Testis (tissue), 5 donors: ENCODE data around the gene KCNJ10. TPM values are rescaled to one million over a fixed set of nuclear protein-coding genes. Genes with fewer than 3 reads are reported as not detected.

Source experiments
- DNase-seq: peaks from one replicate; pipeline ENCODE4 v3.0.0-alpha.2; 2019
- H3K27ac ChIP-seq, 2 donors: fragments of 200-600 bp; sonication (generic); one replicate each; pipeline ENCODE4 v1.5.1; 2019
- H3K27me3 ChIP-seq: fragments of 200-600 bp; sonication (generic); one replicate; pipeline ENCODE4 v1.5.1; 2019
- H3K36me3 ChIP-seq: fragments of 200-600 bp; sonication (generic); one replicate; pipeline ENCODE4 v1.5.1; 2017; ENCODE audit warnings: low read depth; ENCODE audit errors: missing control alignments
- H3K4me1 ChIP-seq: fragments of 200-600 bp; sonication (generic); one replicate; pipeline ENCODE4 v1.5.1; 2019
- H3K4me3 ChIP-seq, 2 donors: fragments of 200-600 bp; sonication (generic); one replicate each; pipeline ENCODE4 v1.5.1; 2017 to 2019
- H3K9me3 ChIP-seq: fragments of 200-600 bp; sonication (generic); one replicate; pipeline ENCODE4 v1.5.1; 2017
- CTCF ChIP-seq, 3 experiments: fragments of 450-650 bp in 2 of 3; fragments of 200-600 bp in 1 of 3; sonication (generic) in 1 of 3; IDR thresholded peaks; one replicate each; pipeline ENCODE4 v1.5.1; 2016 to 2019; ENCODE audit warnings: antibody characterized with exemption in 3 of 3, mild to moderate bottlenecking in 2 of 3, moderate library complexity in 1 of 3
- POLR2A ChIP-seq: fragments of 450-650 bp; IDR thresholded peaks from one replicate; pipeline ENCODE4 v1.6.1; 2017; ENCODE audit warnings: antibody characterized with exemption, mild to moderate bottlenecking, moderate library complexity
- WGBS, 2 donors: methylation state at CpG; one replicate each; pipeline ENCODE4 v1.1.5; 2018; 5-methylcytosine and 5-hydroxymethylcytosine counted together
- intact Hi-C: fragments of 100-400 bp; cut with DNase I; formaldehyde crosslinking; loops from one replicate; pipeline ENCODE4 v1.15.1; 2023; ENCODE audit warnings: low total_unique reads
- long read RNA-seq, 2 donors: transcript quantifications; one replicate each; lab custom pipeline, GENCODE V29; 2026
- polyA plus RNA-seq: library from polyadenylated mRNA; stranded (reverse); fragments of 350-450 nt; fragmentation: Illumina TruSeq; extraction: RNeasy Lipid Tissue Mini Kit (QIAGEN cat#74804); gene quantifications from one replicate; pipeline ENCODE4 v1.2.3, GENCODE V29; 2014; ENCODE audit warnings: low read depth, low replicate concordance; ENCODE audit not compliant: insufficient read depth
- total RNA-seq, 2 donors: library from RNA; depleted of rRNA; stranded (reverse); fragments of >200 nt; gene quantifications; one replicate each; pipeline ENCODE4 v1.2.3, GENCODE V29; 2016

KCNJ10 gene
- total RNA-seq (1 to 10 TPM in 1 of 2 donors, under 1 TPM in 1; 0.79 to 1.5 TPM), polyA plus RNA-seq (1.9 TPM)
- long read RNA-seq, donor 1, result 0 reads
- long read RNA-seq, donor 2, result 0 reads

DNA sequence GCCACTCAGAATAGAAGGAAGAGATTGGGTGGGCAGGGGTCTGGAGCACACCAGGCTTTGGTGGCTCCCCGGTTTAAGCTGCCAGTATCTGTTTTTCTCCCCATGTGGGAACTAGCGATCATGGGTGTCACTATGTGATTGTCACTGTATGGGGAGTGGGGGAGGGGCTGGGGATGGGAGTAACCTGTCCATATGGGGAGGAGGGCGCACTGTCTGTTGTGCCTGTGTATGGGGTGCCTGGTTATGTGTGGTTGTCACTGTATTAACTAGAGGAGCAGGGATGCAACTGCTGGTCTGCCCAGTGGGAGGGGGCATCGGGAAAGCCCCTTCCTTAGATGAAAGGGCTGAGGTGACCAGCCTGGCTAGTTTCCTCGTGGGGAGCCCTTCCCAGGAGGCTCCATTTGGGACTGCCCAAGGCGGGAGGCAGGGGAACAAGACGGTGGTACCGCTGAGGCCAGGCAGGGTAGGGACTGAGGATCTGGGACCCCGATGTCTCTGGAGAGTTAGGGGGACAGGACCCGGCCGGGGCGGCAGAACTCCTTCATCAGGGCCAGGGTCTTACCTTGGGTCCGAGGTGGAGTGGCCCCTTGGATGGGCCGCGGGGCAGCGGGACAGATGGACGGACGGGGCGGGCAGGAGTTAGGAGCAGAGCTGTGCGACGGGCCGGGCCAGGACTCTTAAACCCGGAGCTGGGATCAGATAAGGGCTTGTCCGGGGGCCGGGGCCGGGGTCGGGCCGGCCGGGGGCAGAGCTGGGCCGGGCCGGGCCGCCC lies at the start of gene KCNJ10:
TSS of gene KCNJ10 (minus strand) at position 701 of the 772 bp plus-strand sequence. CDS start 27,628 bp downstream, outside the sequence.
- H3K4me1 ChIP-seq, result peaks cover 4% of the 10 kb centered on the region
- no peak within 1 kb of the TSS for H3K27ac ChIP-seq
- WGBS, 2 donors, result 16 to 22% methylated on average over 9 to 31 of the region's 32 CpGs
- TF ChIP-seq CTCF (IDR thresholded peaks at IDR 0.05) (no peak), POLR2A (no peak)
- no peaks in the 10 kb centered on the region for H3K27me3 ChIP-seq
- no peaks in the 10 kb centered on the region for H3K36me3 ChIP-seq
- no peaks in the 10 kb centered on the region for H3K9me3 ChIP-seq
- H3K4me3 ChIP-seq, result peak within 1 kb of the TSS; percentile 38 to 50
- DNase-seq, result no peak
- intact Hi-C loops, result no loop called here

DNA sequence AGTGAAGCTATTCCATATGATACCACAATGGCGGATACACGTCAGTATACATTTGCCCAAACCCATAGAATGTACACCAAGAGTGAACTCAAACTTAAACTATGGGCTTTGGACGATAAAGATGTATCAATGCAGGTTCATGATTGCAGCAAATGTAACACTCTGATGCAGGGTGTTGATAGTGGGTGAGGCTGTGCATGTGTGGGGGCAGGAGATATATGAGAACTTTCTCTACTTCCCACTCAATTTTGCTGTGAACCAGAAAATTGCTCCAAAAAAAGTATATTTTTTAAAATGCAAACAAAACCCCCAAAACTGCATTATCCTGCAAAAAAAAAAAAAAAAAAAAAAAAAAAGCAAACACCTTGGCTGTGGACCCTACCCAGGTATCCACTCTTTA lies 49.0 kb upstream of the KCNJ10 start:
- DNase-seq, result no peak
- Histone ChIP-seq H3K27ac (no peak overlapping the region), H3K9me3 (no peaks in the 10 kb centered on the region), H3K36me3 (no peaks in the 10 kb centered on the region), H3K4me3 (no peak overlapping the region), H3K4me1 (peaks cover 38% of the 10 kb centered on the region), H3K27me3 (no peaks in the 10 kb centered on the region)
- no peak for TF ChIP-seq POLR2A
- no peak for TF ChIP-seq CTCF (IDR thresholded peaks at IDR 0.05)
- intact Hi-C loops, result no loop called here
- 49 to 74% methylated on average over 3 of the region's 3 CpGs for WGBS, 2 donors

GRCh38 chr1:160117709-160118183 lies 47.8 kb upstream of the KCNJ10 start:
- intact Hi-C loops, result no loop called here
- peak; percentile 84 for DNase-seq
- TF ChIP-seq CTCF (IDR thresholded peaks at IDR 0.05) (no peak), POLR2A (no peak)
- H3K27me3 ChIP-seq, result no peaks in the 10 kb centered on the region
- H3K4me3 ChIP-seq, result peak overlapping the region in 1 of 2 donors; percentile 48
- peaks cover 48% of the 10 kb centered on the region for H3K4me1 ChIP-seq
- H3K27ac ChIP-seq, result no peak overlapping the region
- H3K9me3 ChIP-seq, result no peaks in the 10 kb centered on the region
- WGBS, 2 donors, result 29 to 34% methylated on average over 7 to 8 of the region's 8 CpGs
- H3K36me3 ChIP-seq, result no peaks in the 10 kb centered on the region

- TF ChIP-seq CTCF (IDR thresholded peaks at IDR 0.05) (no peak), POLR2A (no peak)
- DNase-seq, result no peak
- 10 to 21% methylated on average over 1 of the region's 1 CpG for WGBS, 2 donors
- H3K4me3 ChIP-seq, result peak overlapping the region in 1 of 2 donors; percentile 48
- no peaks in the 10 kb centered on the region for H3K36me3 ChIP-seq
- H3K4me1 ChIP-seq, result peaks cover 52% of the 10 kb centered on the region
- H3K27ac ChIP-seq, result no peak overlapping the region
- no peaks in the 10 kb centered on the region for H3K9me3 ChIP-seq
- H3K27me3 ChIP-seq, result no peaks in the 10 kb centered on the region
- intact Hi-C loops, result no loop called here
Measured at GRCh38 chr1:160117300-160117699, 47.3 kb upstream of the KCNJ10 start.
